GM23338 (cell line): ENCODE data around the gene C12orf42. TPM values are rescaled to one million over a fixed set of nuclear protein-coding genes. Genes with fewer than 3 reads are reported as not detected.

Source experiments
- ATAC-seq: fragments of 200-7000 bp; cut with Tn5 transposase; 3 replicates; pipeline ENCODE4 v1.9.1; 2020
- DNase-seq: peaks from one replicate; pipeline ENCODE4 v3.0.0-alpha.2; 2015; ENCODE audit warnings: low spot score
- H2AFZ ChIP-seq: fragments of 200-600 bp; sonication (generic); 2 replicates; pipeline ENCODE4 v1.8.0; 2016; ENCODE audit warnings: antibody characterized with exemption, mild to moderate bottlenecking, moderate library complexity
- H3F3A ChIP-seq: fragments of 200-600 bp; sonication (generic); replicated peaks from 2 replicates; pipeline ENCODE4 v1.8.0; 2017; ENCODE audit warnings: antibody characterized with exemption, mixed run types, low read depth
- H3K27ac ChIP-seq: fragments of 200-600 bp; sonication (generic); 2 replicates; pipeline ENCODE4 v1.6.1; 2016; ENCODE audit warnings: low read depth
- H3K27me3 ChIP-seq: fragments of 200-600 bp; sonication (generic); 2 replicates; pipeline ENCODE4 v1.8.0; 2016; ENCODE audit warnings: mild to moderate bottlenecking, mixed run types, moderate library complexity; ENCODE audit not compliant: insufficient read depth
- H3K36me3 ChIP-seq: fragments of 200-600 bp; sonication (generic); 2 replicates; pipeline ENCODE4 v1.8.0; 2016; ENCODE audit warnings: mild to moderate bottlenecking; ENCODE audit not compliant: insufficient read depth
- H3K4me1 ChIP-seq: fragments of 200-600 bp; sonication (generic); 2 replicates; pipeline ENCODE4 v1.8.0; 2016; ENCODE audit warnings: mild to moderate bottlenecking, moderate library complexity; ENCODE audit not compliant: insufficient read depth
- H3K4me2 ChIP-seq: fragments of 200-600 bp; sonication (generic); 2 replicates; pipeline ENCODE4 v1.7.1; 2017; ENCODE audit warnings: mixed run types
- H3K4me3 ChIP-seq: fragments of 200-600 bp; sonication (generic); 2 replicates; pipeline ENCODE4 v1.6.1; 2016; ENCODE audit warnings: mixed run types
- H3K79me2 ChIP-seq: fragments of 200-600 bp; sonication (generic); replicated peaks from 2 replicates; pipeline ENCODE4 v1.8.0; 2017; ENCODE audit warnings: mild to moderate bottlenecking; ENCODE audit not compliant: insufficient read depth
- H3K9me2 ChIP-seq: fragments of 200-600 bp; sonication (generic); 2 replicates; pipeline ENCODE4 v1.8.0; 2017; ENCODE audit not compliant: insufficient read depth
- H4K20me1 ChIP-seq: fragments of 200-600 bp; sonication (generic); replicated peaks from 2 replicates; pipeline ENCODE4 v1.8.0; 2017; ENCODE audit warnings: mild to moderate bottlenecking; ENCODE audit not compliant: insufficient read depth
- H3K27ac Mint-ChIP-seq: 2 replicates; pipeline ENCODE4 v1.8.0; 2020; ENCODE audit warnings: inconsistent platforms, mild to moderate bottlenecking, moderate library complexity, mixed read lengths
- H3K27me3 Mint-ChIP-seq: 3 replicates; pipeline ENCODE4 v1.8.0; 2022; ENCODE audit warnings: low read depth, mild to moderate bottlenecking, moderate library complexity, mixed read lengths, inconsistent platforms; ENCODE audit not compliant: insufficient read depth, poor library complexity
- H3K36me3 Mint-ChIP-seq: 3 replicates; pipeline ENCODE4 v1.8.0; 2021; ENCODE audit warnings: low read depth, mild to moderate bottlenecking, inconsistent platforms, moderate library complexity, mixed read lengths
- H3K4me1 Mint-ChIP-seq: 3 replicates; pipeline ENCODE4 v1.8.0; 2020; ENCODE audit warnings: mild to moderate bottlenecking, inconsistent platforms, mixed read lengths
- H3K4me3 Mint-ChIP-seq: 3 replicates; pipeline ENCODE4 v1.8.0; 2021; ENCODE audit warnings: moderate library complexity, mild to moderate bottlenecking, inconsistent platforms, mixed read lengths
- H3K9me3 Mint-ChIP-seq: 3 replicates; pipeline ENCODE4 v1.8.0; 2020; ENCODE audit warnings: moderate library complexity, mild to moderate bottlenecking, inconsistent platforms, mixed read lengths
- CREB1 ChIP-seq: fragments of 250-450 bp; sonication (Bioruptor Pico); IDR thresholded peaks from 2 replicates; pipeline ENCODE4 v1.5.0; 2020; ENCODE audit warnings: low read depth, mild to moderate bottlenecking, moderate library complexity
- JUNB ChIP-seq: IDR thresholded peaks from one replicate; pipeline ENCODE4 v1.6.1; 2016; ENCODE audit warnings: antibody characterized with exemption; ENCODE audit not compliant: unreplicated experiment
- STAT1 ChIP-seq: IDR thresholded peaks from one replicate; pipeline ENCODE4 v1.6.1; 2016; ENCODE audit warnings: antibody characterized with exemption; ENCODE audit not compliant: unreplicated experiment
- ZNF114 ChIP-seq: fragments of 250-450 bp; sonication (Bioruptor Pico); IDR thresholded peaks from 2 replicates; pipeline ENCODE4 v1.5.0; 2020; ENCODE audit warnings: mild to moderate bottlenecking, moderate library complexity
- ZNF331 ChIP-seq: fragments of 250-450 bp; sonication (Bioruptor Pico); IDR thresholded peaks from 2 replicates; pipeline ENCODE4 v1.5.0; 2020; ENCODE audit warnings: low read depth, mild to moderate bottlenecking, moderate library complexity
- polyA plus RNA-seq: library from polyadenylated mRNA; unstranded; fragments of >200 nt; fragmentation: Nextera tagmentation; extraction: Ambion mirVana; gene quantifications from 2 replicates; pipeline ENCODE4 v1.2.1, GENCODE V29; 2016
- total RNA-seq: library from RNA; depleted of rRNA; stranded (reverse); fragments of >200 nt; shearing (Covaris generic); gene quantifications from 2 replicates; pipeline ENCODE4 v1.2.3, GENCODE V29; 2014
- TF ChIP-seq, protein P1 (sequence below): IDR thresholded peaks from one replicate; pipeline ENCODE4 v1.6.1; 2018; ENCODE audit warnings: antibody characterized with exemption; ENCODE audit not compliant: unreplicated experiment
- TF ChIP-seq, protein P2 (sequence below): IDR thresholded peaks from 2 replicates; pipeline ENCODE4 v1.6.1; 2016; ENCODE audit warnings: antibody characterized with exemption
- TF ChIP-seq, protein P3 (sequence below): fragments of 250-450 bp; sonication (Bioruptor Pico); IDR thresholded peaks from 2 replicates; pipeline ENCODE4 v1.5.0; 2020; ENCODE audit warnings: mild to moderate bottlenecking, moderate library complexity

The C12orf42 gene
- total and polyA plus RNA-seq, 2 experiments from 2014 or later = 0.45 TPM; not detected in 1

DNA sequence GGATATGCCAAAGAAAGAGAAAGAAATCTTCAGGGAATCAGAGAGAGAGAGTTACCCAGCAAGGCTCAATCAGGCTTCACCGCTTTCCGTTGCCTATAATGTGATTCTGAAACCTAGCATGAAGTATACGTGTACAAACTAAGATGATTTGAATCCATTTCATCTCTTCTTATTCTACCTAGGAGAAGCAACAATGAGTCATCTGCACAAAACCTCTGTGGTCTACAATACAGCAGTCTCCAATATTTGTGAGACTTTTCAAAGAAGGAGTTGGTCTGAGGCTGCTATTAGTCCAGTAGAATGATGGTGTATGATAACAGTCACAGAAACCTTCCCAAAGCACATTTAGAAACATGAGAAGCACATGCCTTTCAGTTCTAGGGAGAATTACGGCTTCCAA lies 141.9 kb downstream of the C12orf42 start (continued):
- TF ChIP-seq, protein P1, sequence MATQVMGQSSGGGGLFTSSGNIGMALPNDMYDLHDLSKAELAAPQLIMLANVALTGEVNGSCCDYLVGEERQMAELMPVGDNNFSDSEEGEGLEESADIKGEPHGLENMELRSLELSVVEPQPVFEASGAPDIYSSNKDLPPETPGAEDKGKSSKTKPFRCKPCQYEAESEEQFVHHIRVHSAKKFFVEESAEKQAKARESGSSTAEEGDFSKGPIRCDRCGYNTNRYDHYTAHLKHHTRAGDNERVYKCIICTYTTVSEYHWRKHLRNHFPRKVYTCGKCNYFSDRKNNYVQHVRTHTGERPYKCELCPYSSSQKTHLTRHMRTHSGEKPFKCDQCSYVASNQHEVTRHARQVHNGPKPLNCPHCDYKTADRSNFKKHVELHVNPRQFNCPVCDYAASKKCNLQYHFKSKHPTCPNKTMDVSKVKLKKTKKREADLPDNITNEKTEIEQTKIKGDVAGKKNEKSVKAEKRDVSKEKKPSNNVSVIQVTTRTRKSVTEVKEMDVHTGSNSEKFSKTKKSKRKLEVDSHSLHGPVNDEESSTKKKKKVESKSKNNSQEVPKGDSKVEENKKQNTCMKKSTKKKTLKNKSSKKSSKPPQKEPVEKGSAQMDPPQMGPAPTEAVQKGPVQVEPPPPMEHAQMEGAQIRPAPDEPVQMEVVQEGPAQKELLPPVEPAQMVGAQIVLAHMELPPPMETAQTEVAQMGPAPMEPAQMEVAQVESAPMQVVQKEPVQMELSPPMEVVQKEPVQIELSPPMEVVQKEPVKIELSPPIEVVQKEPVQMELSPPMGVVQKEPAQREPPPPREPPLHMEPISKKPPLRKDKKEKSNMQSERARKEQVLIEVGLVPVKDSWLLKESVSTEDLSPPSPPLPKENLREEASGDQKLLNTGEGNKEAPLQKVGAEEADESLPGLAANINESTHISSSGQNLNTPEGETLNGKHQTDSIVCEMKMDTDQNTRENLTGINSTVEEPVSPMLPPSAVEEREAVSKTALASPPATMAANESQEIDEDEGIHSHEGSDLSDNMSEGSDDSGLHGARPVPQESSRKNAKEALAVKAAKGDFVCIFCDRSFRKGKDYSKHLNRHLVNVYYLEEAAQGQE = no peak
- TF ChIP-seq, protein P2, sequence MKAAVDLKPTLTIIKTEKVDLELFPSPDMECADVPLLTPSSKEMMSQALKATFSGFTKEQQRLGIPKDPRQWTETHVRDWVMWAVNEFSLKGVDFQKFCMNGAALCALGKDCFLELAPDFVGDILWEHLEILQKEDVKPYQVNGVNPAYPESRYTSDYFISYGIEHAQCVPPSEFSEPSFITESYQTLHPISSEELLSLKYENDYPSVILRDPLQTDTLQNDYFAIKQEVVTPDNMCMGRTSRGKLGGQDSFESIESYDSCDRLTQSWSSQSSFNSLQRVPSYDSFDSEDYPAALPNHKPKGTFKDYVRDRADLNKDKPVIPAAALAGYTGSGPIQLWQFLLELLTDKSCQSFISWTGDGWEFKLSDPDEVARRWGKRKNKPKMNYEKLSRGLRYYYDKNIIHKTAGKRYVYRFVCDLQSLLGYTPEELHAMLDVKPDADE = no peak
- TF ChIP-seq ZNF331 (CRISPR knock-in tag) = no peak
- no peak for TF ChIP-seq CREB1 (CRISPR knock-in tag)

DNA sequence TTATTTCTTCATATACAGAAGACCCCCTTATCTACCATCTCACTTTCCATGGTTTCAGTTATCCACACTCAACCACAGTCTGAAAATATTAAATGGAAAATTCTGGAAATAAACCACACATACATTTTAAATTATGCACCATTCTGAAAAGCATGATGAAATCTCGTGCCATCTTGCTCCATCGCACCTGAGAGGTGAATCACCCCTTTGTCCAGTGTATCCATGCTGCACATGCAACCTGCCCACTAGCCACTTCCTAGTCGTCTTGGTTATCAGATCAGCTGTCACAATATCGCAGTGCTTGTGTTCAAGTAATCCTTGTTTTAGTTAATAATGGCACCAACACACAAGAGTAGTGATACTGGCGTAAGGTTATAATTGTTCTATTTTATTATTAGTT lies 145.7 kb downstream of the C12orf42 start:
- no peak overlapping the region for H3K27ac ChIP-seq
- no peaks in the 10 kb centered on the region for H3F3A ChIP-seq
- no peaks in the 10 kb centered on the region for H3K79me2 ChIP-seq
- H3K4me3 ChIP-seq = no peak overlapping the region
- Mint-ChIP-seq H3K27ac (no peak overlapping the region), H3K4me1 (no peaks in the 10 kb centered on the region; the same call in 2 of the 3 replicates), H3K36me3 (no peaks in the 10 kb centered on the region), H3K27me3 (peaks cover 2% of the 10 kb centered on the region), H3K9me3 (no peaks in the 10 kb centered on the region), H3K4me3 (no peak overlapping the region)
- no peaks in the 10 kb centered on the region; the same call in 1 of the 2 replicates for H3K9me2 ChIP-seq
- ATAC-seq (no peak), DNase-seq (no peak)
- H4K20me1 ChIP-seq = no peaks in the 10 kb centered on the region
- H3K36me3 ChIP-seq = no peaks in the 10 kb centered on the region
- no peaks in the 10 kb centered on the region for H3K27me3 ChIP-seq
- H2AFZ ChIP-seq = no peak overlapping the region
- TF ChIP-seq, protein P2 = no peak
- TF ChIP-seq JUNB (no peak), ZNF114 (CRISPR knock-in tag) (no peak), ZNF331 (CRISPR knock-in tag) (no peak), STAT1 (no peak)
- TF ChIP-seq, protein P3, sequence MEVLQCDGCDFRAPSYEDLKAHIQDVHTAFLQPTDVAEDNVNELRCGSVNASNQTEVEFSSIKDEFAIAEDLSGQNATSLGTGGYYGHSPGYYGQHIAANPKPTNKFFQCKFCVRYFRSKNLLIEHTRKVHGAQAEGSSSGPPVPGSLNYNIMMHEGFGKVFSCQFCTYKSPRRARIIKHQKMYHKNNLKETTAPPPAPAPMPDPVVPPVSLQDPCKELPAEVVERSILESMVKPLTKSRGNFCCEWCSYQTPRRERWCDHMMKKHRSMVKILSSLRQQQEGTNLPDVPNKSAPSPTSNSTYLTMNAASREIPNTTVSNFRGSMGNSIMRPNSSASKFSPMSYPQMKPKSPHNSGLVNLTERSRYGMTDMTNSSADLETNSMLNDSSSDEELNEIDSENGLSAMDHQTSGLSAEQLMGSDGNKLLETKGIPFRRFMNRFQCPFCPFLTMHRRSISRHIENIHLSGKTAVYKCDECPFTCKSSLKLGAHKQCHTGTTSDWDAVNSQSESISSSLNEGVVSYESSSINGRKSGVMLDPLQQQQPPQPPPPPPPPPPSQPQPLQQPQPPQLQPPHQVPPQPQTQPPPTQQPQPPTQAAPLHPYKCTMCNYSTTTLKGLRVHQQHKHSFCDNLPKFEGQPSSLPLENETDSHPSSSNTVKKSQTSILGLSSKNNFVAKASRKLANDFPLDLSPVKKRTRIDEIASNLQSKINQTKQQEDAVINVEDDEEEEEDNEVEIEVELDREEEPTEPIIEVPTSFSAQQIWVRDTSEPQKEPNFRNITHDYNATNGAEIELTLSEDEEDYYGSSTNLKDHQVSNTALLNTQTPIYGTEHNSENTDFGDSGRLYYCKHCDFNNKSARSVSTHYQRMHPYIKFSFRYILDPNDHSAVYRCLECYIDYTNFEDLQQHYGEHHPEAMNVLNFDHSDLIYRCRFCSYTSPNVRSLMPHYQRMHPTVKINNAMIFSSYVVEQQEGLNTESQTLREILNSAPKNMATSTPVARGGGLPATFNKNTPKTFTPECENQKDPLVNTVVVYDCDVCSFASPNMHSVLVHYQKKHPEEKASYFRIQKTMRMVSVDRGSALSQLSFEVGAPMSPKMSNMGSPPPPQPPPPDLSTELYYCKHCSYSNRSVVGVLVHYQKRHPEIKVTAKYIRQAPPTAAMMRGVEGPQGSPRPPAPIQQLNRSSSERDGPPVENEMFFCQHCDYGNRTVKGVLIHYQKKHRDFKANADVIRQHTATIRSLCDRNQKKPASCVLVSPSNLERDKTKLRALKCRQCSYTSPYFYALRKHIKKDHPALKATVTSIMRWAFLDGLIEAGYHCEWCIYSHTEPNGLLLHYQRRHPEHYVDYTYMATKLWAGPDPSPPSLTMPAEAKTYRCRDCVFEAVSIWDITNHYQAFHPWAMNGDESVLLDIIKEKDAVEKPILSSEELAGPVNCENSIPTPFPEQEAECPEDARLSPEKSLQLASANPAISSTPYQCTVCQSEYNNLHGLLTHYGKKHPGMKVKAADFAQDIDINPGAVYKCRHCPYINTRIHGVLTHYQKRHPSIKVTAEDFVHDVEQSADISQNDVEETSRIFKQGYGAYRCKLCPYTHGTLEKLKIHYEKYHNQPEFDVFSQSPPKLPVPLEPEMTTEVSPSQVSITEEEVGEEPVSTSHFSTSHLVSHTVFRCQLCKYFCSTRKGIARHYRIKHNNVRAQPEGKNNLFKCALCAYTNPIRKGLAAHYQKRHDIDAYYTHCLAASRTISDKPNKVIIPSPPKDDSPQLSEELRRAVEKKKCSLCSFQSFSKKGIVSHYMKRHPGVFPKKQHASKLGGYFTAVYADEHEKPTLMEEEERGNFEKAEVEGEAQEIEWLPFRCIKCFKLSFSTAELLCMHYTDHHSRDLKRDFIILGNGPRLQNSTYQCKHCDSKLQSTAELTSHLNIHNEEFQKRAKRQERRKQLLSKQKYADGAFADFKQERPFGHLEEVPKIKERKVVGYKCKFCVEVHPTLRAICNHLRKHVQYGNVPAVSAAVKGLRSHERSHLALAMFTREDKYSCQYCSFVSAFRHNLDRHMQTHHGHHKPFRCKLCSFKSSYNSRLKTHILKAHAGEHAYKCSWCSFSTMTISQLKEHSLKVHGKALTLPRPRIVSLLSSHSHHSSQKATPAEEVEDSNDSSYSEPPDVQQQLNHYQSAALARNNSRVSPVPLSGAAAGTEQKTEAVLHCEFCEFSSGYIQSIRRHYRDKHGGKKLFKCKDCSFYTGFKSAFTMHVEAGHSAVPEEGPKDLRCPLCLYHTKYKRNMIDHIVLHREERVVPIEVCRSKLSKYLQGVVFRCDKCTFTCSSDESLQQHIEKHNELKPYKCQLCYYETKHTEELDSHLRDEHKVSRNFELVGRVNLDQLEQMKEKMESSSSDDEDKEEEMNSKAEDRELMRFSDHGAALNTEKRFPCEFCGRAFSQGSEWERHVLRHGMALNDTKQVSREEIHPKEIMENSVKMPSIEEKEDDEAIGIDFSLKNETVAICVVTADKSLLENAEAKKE (CRISPR knock-in tag) = no peak
- H3K4me2 ChIP-seq = no peak overlapping the region
- H3K4me1 ChIP-seq = no peaks in the 10 kb centered on the region
